Inflammatory macrophage treated with lipopolysaccharide for 1 hour (primary cell): ENCODE data around the gene DONSON.

Source experiments
- DNase-seq, 2 donors: peaks; one replicate each; pipeline ENCODE4 v3.0.0-alpha.2; 2020 to 2022

Gene DONSON

DNA sequence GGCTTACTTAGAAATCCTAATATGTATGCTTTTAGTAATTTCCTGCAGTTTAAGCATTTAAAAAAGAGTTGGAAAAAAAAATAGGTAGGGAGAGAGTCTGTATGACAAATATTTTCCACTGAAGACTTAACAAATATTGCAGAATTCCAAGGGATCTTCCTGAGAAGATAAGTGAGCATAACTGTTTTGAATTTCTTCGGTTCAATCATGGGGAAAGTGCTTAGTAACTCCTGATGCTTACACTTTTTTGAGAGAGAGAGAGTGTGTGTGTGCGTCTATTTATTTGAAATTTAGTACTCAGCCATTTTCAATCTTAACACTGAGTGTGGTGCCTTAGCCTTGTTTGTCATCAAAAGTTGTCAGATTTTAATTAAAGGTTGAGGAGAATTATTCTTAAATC is 27.1 kb downstream of the DONSON start:
- DNase-seq, result no peak

DNA sequence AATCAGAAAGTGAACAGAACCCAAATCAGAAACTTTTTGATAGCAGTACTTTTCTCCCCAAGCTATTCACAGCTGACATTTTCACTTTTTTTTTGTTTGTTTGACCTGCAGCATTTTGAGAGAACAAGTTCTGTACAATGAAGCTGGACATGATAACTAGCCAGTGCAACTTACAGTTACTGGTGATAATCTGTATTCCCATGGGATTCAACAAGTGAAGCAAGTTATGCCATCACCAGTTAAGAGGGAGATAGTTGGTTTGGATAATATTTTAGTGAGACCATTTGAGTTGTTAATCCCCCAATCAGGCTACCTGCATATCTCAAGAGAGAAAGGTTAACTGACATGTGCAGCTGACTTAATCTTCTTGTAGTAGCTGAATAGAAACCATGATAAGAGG is 27.5 kb downstream of the DONSON start:
- no peak for DNase-seq

DNA sequence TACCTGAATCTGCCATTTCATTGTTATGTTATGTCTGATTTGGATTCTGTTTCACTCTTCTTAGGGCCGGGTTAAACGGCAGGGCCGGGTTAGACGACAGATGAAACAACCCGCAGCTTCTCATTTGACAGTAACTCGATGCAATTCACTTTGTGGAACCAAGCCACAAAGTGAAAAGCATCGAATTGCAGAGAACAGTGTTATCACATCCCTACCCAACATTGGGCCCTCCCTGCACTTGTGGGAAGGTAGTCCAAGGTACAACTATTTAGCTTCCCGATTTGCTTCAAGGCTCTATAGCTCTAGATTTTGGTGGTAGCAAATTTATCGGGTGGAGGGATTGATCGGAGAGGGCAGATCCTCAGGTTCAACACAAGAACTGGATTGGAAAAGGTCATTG is 28.7 kb downstream of the DONSON start:
- DNase-seq, result no peak

DNA sequence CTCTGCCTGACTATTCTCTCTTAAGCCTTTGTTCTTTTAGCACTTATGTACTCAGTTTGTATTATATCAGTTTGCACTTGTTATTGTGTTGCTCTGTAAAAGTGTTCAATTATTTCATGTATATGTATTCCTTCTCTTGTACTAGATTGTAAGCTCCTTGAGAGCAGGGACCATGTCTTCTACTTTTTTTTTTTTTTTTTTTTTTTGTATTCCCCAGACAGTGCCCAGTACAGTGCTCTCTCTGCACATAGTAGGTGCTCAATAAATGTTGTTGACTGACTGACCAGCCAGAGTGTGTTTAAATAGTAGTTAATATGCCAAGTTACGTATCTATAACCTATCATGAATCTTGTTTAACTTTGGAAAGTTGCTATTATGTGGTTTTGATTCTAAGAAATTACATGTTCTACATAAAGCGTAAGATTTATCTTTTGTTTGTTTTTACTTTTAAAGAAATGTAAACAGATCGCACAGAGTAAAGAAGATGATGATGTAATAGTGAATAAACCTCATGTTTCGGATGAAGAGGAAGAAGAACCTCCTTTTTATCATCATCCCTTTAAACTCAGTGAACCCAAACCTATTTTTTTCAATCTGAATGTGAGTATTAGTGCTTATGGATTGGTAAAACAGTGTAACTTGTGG is 29.6 kb downstream of the DONSON start:
- DNase-seq, result no peak

DNA sequence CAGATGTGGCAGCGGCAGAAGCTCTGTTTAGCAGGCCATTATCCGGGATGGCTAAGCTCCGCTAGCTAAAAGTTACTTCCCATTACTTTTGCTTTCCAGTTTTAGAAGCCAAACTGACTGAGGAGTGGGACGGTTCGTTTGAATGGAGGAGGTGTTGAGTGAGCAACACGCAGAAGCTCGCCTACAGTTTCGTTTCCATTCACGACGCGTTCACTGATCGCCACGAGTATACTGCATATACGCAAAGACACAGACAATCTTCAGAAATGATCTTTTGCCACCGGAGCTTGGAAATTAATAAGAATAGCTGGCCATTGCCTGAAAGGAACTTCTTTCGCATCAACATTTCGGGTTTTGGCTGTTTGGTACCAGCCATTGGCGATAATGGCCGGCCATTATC is 31.0 kb downstream of the DONSON start:
- DNase-seq, result no peak

DNA sequence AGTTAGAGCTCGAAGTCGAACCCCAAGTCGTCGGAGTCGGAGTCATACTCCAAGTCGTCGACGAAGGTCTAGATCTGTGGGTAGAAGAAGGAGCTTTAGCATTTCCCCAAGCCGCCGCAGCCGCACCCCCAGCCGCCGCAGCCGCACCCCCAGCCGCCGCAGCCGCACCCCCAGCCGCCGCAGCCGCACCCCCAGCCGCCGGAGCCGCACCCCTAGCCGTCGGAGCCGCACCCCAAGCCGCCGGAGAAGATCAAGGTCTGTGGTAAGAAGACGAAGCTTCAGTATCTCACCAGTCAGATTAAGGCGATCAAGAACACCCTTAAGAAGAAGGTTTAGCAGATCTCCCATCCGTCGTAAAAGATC is 33.5 kb downstream of the DONSON start:
- DNase-seq, result no peak

DNA sequence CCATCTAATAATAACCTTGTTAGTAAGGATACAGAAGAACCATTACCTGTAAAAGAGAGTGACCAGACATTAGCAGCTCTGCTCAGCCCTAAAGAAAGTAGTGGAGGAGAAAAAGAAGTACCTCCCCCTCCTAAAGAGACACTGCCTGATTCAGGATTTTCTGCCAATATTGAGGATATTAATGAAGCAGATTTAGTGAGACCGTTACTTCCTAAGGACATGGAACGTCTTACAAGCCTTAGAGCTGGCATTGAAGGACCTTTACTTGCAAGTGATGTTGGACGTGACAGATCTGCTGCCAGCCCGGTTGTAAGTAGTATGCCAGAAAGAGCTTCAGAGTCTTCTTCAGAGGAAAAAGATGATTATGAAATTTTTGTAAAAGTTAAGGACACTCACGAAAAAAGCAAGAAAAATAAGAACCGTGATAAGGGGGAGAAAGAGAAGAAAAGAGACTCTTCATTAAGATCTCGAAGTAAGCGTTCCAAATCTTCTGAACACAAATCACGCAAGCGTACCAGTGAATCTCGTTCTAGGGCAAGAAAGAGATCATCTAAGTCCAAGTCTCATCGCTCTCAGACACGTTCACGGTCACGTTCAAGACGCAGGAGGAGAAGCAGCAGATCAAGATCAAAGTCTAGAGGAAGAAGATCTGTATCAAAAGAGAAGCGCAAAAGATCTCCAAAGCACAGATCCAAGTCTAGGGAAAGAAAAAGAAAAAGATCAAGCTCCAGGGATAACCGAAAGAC is 34.1 kb downstream of the DONSON start:
- no peak for DNase-seq

DNA sequence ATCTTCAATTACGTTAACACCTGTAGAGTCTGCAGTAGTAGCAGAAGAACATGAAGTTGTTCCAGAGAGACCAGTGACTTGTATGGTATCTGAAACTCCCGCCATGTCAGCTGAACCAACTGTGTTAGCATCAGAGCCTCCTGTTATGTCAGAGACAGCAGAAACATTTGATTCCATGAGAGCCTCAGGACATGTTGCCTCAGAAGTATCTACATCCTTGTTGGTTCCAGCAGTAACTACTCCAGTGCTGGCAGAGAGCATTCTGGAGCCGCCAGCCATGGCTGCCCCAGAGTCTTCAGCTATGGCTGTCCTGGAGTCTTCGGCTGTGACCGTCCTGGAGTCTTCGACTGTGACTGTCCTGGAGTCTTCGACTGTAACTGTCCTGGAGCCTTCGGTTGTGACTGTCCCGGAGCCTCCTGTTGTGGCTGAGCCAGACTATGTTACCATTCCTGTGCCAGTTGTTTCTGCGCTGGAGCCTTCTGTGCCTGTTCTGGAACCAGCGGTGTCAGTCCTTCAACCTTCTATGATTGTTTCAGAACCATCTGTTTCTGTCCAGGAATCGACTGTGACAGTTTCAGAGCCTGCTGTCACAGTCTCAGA is 35.4 kb downstream of the DONSON start:
- DNase-seq, result no peak

DNA sequence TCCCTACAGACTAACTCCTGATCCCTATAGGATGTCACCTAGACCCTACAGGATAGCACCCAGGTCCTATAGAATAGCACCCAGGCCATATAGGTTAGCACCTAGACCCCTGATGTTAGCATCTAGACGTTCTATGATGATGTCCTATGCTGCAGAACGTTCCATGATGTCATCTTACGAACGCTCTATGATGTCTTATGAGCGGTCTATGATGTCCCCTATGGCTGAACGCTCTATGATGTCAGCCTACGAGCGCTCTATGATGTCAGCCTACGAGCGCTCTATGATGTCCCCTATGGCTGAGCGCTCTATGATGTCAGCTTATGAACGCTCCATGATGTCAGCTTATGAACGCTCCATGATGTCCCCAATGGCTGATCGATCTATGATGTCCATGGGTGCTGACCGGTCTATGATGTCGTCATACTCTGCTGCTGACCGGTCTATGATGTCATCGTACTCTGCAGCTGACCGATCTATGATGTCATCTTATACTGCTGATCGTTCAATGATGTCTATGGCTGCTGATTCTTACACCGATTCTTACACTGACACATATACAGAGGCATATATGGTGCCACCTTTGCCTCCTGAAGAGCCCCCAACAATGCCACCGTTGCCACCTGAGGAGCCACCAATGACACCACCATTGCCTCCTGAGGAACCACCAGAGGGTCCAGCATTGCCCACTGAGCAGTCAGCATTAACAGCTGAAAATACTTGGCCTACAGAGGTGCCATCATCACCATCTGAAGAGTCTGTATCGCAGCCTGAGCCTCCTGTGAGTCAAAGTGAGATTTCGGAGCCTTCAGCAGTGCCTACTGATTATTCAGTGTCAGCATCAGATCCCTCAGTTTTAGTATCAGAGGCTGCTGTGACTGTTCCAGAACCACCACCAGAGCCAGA is 36.1 kb downstream of the DONSON start:
- no peak for DNase-seq

DNA sequence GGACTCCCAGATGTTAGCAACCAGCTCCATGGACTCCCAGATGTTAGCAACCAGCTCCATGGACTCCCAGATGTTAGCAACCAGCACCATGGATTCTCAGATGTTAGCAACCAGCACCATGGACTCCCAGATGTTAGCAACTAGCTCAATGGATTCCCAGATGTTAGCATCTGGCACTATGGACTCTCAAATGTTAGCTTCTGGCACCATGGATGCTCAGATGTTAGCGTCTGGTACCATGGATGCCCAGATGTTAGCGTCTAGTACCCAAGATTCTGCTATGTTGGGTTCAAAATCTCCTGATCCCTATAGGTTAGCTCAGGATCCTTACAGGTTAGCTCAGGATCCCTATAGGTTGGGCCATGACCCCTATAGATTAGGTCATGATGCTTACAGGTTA is 36.8 kb downstream of the DONSON start:
- no peak for DNase-seq

DNA sequence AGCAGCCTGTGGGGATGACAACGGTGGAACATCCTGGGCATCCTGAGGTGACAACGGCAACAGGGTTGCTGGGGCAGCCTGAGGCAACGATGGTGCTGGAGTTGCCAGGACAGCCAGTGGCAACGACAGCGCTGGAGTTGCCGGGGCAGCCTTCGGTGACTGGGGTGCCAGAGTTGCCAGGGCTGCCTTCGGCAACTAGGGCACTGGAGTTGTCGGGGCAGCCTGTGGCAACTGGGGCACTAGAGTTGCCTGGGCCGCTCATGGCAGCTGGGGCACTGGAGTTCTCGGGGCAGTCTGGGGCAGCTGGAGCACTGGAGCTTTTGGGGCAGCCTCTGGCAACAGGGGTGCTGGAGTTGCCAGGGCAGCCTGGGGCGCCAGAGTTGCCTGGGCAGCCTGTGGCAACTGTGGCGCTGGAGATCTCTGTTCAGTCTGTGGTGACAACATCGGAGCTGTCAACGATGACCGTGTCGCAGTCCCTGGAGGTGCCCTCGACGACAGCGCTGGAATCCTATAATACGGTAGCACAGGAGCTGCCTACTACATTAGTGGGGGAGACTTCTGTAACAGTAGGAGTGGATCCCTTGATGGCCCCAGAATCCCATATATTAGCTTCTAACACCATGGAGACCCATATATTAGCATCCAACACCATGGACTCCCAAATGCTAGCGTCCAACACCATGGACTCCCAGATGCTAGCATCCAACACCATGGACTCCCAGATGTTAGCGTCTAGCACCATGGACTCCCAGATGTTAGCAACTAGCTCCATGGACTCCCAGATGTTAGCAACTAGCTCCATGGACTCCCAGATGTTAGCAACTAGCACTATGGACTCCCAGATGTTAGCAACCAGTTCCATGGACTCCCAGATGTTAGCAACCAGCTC is 37.5 kb downstream of the DONSON start:
- no peak for DNase-seq

DNA sequence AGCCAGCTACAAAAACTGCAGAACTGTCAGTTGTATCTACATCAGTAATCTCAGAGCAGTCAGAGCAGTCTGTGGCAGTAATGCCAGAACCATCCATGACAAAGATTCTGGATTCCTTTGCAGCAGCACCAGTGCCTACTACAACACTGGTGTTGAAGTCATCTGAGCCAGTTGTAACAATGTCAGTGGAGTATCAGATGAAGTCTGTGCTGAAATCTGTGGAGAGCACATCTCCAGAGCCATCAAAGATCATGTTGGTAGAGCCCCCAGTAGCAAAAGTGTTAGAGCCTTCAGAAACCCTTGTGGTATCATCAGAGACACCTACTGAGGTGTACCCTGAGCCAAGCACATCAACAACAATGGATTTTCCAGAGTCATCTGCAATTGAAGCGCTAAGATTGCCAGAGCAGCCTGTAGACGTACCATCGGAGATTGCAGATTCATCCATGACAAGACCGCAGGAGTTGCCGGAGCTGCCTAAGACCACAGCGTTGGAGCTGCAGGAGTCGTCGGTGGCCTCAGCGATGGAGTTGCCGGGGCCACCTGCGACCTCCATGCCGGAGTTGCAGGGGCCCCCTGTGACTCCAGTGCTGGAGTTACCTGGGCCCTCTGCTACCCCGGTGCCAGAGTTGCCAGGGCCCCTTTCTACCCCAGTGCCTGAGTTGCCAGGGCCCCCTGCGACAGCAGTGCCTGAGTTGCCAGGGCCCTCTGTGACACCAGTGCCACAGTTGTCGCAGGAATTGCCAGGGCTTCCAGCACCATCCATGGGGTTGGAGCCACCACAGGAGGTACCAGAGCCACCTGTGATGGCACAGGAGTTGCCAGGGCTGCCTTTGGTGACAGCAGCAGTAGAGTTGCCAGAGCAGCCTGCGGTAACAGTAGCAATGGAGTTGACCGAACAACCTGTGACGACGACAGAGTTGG is 38.4 kb downstream of the DONSON start:
- DNase-seq, result no peak

DNA sequence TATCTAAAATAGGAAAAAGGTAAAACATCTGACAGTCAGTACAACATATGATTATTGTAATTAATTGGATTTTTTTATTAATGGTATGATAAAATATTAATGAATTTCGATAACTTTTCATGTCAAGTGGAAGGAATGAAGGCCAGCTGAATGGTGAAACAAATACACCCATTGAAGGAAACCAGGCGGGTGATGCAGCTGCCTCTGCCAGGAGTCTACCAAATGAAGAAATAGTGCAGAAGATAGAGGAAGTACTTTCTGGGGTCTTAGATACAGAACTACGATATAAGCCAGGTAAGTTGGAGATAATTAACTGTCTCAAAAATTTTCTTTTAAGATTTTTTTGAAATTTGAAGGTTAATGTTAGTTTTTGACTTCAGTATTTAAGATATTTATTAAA is 42.4 kb downstream of the DONSON start:
- DNase-seq, result peak; percentile 60

DNA sequence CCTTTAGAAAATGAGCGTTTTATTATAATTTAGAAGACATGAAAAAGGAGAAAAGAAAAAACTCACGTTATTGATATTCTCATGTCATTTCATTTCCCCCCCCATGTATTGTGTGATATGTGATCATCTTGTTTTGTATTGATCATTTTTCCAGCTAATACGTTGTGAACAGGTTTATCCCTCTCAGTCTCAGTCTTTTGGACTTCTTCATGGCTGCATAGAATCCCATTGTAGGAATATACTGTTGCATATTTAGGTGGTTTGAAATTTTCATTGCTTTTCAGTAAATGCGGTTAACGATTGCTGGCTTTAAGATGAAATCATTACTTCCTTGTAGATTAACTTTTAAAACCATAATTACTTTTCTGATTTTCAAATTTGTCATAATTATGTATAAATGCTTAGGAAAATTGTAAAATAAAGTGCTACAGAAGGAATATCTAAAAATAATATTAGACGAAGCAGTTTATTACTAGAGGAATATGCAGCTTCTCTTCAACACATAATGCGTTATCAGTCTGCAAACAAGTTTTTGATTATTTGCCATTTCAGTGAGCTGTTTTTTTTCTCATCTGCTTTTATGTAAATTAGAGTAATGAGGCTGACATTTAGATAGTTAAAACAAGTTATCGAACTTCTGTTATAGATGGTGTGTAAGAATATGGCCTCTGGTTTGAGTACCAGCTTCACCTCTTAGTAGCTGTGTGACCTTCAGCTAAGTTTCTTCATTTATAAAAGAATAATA is 43.9 kb downstream of the DONSON start:
- no peak for DNase-seq

DNA sequence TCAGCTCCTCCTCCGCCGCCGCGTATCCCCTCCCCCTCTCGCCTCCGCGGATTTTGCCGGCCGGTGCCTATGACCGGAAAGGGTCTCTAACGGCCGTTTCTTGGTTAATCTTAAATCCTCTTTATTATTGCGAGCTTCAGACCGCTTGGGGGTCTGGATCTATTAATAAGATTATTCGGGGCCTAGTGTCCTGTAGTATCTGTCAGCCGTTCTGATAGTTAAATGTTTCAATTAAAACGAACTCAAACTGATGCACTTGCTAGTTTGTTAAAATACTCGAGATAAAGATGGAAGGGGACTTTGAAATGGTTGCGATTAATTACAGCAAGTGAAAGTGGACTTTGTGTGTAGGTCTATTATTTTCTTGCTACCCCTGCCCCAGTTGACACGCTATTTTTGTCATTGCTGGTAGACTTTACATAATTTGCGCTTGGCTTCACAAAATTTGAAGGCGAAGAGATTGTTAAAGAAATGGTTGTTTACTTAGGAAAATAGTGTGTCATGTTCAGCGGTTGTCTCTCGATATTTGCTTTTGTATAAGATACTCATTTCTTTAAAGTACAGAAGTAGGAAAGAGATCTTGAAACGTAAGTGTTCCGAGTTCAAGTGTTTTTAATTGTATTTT is 44.9 kb downstream of the DONSON start:
- peak; percentile 60 to 77 for DNase-seq

DNA sequence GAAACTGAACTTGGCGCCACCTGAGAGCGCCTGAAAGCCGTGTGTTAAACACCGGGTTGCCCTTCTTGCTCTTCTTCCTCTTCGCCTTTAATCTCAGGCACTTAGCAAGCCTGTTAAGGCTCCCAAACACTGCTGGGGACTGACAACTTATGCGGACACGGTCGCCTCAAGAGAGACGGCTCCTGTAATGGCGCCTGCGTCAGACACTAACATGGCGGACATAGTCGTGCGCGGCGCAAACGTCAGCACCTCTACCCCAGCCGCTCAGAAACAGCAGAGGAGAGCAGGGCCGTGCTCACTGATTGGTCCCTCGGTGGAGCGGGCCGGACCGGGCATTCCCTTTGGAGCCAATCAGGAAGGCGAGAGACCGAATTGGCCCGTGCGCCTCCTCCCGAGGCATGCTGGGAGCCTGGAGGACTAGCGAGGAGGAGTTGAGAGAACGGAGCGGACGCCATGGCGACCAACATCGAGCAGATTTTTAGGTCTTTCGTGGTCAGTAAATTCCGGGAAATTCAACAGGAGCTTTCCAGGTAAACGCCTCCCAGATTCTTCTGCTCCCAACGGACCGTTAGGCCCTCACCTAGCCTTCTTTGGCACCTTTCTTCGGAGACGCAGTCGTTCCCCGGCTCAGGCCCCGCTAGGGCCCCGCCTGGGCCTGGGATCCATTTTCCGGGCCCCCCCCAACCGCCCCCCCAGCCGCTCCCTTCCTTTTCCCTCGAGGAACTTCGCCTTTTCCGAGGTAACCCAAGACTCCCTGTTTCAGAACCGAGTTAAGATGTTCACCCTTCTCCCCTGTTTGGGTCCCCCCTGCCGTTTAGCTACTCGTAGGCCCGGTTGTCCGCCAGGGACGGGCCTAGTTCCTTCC is 45.6 kb downstream of the DONSON start, which contains the start of gene SON:
Gene SON (plus strand): TSS at position 399 of the 865 bp plus-strand sequence. CDS start 55 bp downstream, at position 454.
- peak; percentile 97 to 99 for DNase-seq

DNA sequence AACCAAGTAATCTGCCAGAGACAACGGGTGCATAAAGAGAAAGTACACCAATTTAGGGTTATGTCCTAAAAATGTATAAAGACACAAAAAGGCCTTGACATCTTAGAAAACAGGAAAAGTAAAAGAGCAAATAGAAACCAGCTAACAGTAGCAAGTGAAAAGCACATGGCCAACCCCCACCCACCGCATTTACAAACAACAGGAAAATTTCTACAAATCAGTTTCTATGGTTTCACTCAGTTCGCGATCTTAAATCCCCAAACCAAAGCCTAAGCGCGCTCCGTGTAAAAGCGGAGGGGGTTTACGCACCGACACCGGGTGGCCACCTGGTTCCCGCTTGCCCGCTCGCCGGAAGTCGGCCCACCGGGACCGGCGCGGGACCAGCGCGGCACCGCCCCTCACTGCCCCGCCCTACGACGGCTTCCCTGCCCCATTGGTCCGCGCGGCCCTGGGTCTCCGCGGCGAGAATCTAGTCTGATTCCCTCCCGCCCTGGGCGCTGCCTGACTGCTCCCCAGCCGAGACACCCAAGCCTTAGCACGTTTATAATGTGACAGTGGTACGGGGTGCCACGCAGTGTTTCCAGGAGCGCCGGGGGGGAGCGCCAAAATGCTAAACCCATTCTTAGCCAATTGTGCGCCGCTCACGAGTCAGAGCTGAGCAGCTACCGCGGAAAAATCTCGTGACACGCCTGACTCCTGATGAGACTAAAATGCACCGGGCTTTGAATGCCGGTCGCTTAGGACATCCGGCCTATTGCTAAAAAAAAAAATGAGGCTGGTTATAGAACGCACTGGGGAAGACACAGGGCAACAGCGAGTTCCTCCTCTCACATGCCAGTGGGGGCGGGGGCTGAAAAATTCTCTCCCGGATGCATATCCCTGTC is 46.5 kb downstream of the DONSON start, which contains the start of gene GART:
Gene GART (minus strand): TSS at position 362 of the 884 bp plus-strand sequence. CDS start 2,802 bp downstream, outside the sequence.
- DNase-seq, result peak; percentile 72 to 75
